ENCODE data around the gene SELENON. TPM values are rescaled to one million over a fixed set of nuclear protein-coding genes. Genes with fewer than 3 reads are reported as not detected.

The SELENON gene
- polyA plus RNA-seq, 1 of the 3 experiments (the other 2 are of a cell fraction) = 56.2 TPM

DNA sequence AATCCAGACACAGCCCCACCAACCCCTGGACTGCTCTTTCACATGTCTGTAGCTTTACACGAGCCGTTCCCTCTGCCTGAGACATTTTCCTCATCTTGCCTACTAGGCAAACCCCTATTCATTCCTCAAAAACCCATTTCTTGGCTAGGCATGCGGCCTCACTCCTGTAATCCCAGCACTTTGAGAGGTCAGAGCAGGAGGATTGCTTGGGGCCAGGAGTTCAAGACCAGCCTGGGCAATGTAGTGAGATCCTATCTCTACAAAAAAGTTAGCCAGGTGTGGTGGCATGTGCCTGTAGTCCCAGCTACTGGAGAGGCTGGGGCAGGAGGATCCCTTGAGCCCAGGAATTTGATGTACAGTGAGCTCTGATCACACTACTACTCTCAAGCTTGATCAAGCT, 64.4 kb downstream of the SELENON start:
- Histone ChIP-seq H3K9me2 (no peaks in the 10 kb centered on the region), H3F3A (replicated peaks; ENCODE audit: insufficient read depth) (no peaks in the 10 kb centered on the region), H2AFZ (ENCODE audit: low read depth) (no peak overlapping the region), H3K4me3 (ENCODE audit: low read depth in 2 of 2, low read length in 1 of 2) (no peak overlapping the region), H4K20me1 (ENCODE audit: insufficient read depth) (no peaks in the 10 kb centered on the region), H3K9ac (no peak overlapping the region), H3K4me1 (ENCODE audit: control insufficient read depth in 1 of 2, insufficient read depth in 2 of 2, low read depth in 1 of 2, low read length in 1 of 2) (no peaks in the 10 kb centered on the region), H3K79me2 (ENCODE audit: insufficient read depth) (no peaks in the 10 kb centered on the region), H3K4me2 (no peak overlapping the region), H3K27me3 (ENCODE audit: insufficient read depth) (no peaks in the 10 kb centered on the region), H3K9me3 (no peaks in the 10 kb centered on the region), H3K27ac (ENCODE audit: low read depth in 2 of 2, low read length in 1 of 2) (no peak overlapping the region), H3K36me3 (replicated peaks in 1 of 2; ENCODE audit: control insufficient read depth in 1 of 2, insufficient read depth in 2 of 2, low read length in 1 of 2) (peaks cover 0 to 4% of the 10 kb centered on the region in 2 experiments)
- POLR2A ChIA-PET = no interaction called here
- CTCF ChIA-PET = interaction anchor here (1.6 kb wide), 1 partner anchor 133 kb away, joined by 5 read pairs; the partner anchor contains the start of gene PAFAH2
- TF ChIP-seq GATA2 (CRISPR knock-in tag; IDR thresholded peaks at IDR 0.05) = no peak
- no peak for TF ChIP-seq TCF12 (IDR thresholded peaks at IDR 0.05)
- TF ChIP-seq NRF1 (IDR thresholded peaks at IDR 0.05; ENCODE audit: low read depth, low read length) = no peak
- DNase-seq = no peak
- WGBS (ENCODE audit: low lambda C conversion rate) = 94% methylated on average over 3 of the region's 3 CpGs

DNA sequence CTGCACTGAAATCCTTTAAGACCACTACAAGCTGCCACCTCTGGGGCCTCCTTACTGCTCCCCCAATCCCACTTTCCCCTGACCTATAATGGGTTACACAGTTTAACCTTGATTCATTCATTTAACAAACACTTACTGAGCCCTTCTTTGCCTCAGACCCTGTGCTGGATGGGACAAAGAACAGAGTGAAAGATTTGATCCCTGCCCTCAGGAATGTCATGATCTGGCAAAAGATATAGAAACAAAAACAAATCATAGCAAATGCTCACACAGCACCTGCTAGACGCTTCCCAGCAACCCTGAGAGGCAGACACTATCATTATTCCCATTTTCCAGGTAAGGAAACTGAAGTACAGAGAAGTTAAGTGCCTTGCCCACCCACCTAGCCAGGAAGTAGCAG, 66.3 kb downstream of the SELENON start:
- H3K9me3 ChIP-seq = no peaks in the 10 kb centered on the region
- TF ChIP-seq ELF1 (IDR thresholded peaks at IDR 0.05) = no peak
- no peak for TF ChIP-seq MEF2A (IDR thresholded peaks at IDR 0.05; ENCODE audit: borderline replicate concordance, low read depth)
- TF ChIP-seq, protein P1, sequence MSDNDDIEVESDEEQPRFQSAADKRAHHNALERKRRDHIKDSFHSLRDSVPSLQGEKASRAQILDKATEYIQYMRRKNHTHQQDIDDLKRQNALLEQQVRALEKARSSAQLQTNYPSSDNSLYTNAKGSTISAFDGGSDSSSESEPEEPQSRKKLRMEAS (IDR thresholded peaks at IDR 0.05; ENCODE audit: low read depth) = no peak
- TF ChIP-seq NFIC (IDR thresholded peaks at IDR 0.05; ENCODE audit: borderline replicate concordance) = no peak
- TF ChIP-seq NRF1 (IDR thresholded peaks at IDR 0.05; ENCODE audit: low read depth, low read length) = no peak
- TF ChIP-seq FOXJ3 (CRISPR knock-in tag; IDR thresholded peaks at IDR 0.05) = no peak
- TF ChIP-seq EZH2phosphoT487 (IDR thresholded peaks at IDR 0.05; ENCODE audit: borderline replicate concordance, low read depth) = no peak
- no peak for TF ChIP-seq RFX5 (IDR thresholded peaks at IDR 0.05; ENCODE audit: low read length)
- no peak for TF ChIP-seq RXRA (IDR thresholded peaks at IDR 0.05; ENCODE audit: borderline replicate concordance, low read depth)
- TF ChIP-seq YY1 (IDR thresholded peaks at IDR 0.05; ENCODE audit: low read depth) = no peak
- no peak for TF ChIP-seq FOSL2 (IDR thresholded peaks at IDR 0.05; ENCODE audit: borderline replicate concordance, low read depth)
- TF ChIP-seq POLR2AphosphoS5 (IDR thresholded peaks at IDR 0.05; ENCODE audit: low read depth, low read length) = no peak
- TF ChIP-seq, protein P2, sequence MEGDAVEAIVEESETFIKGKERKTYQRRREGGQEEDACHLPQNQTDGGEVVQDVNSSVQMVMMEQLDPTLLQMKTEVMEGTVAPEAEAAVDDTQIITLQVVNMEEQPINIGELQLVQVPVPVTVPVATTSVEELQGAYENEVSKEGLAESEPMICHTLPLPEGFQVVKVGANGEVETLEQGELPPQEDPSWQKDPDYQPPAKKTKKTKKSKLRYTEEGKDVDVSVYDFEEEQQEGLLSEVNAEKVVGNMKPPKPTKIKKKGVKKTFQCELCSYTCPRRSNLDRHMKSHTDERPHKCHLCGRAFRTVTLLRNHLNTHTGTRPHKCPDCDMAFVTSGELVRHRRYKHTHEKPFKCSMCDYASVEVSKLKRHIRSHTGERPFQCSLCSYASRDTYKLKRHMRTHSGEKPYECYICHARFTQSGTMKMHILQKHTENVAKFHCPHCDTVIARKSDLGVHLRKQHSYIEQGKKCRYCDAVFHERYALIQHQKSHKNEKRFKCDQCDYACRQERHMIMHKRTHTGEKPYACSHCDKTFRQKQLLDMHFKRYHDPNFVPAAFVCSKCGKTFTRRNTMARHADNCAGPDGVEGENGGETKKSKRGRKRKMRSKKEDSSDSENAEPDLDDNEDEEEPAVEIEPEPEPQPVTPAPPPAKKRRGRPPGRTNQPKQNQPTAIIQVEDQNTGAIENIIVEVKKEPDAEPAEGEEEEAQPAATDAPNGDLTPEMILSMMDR (IDR thresholded peaks at IDR 0.05) = no peak
- TF ChIP-seq EP300 (IDR thresholded peaks at IDR 0.05; ENCODE audit: borderline replicate concordance in 1 of 2, low read depth in 1 of 2, low read length in 1 of 2) = no peak
- TF ChIP-seq GABPA (IDR thresholded peaks at IDR 0.05; ENCODE audit: low read depth) = no peak
- no peak for TF ChIP-seq SMC3 (IDR thresholded peaks at IDR 0.05; ENCODE audit: low read depth, low read length)
- no peak for TF ChIP-seq GATA2 (CRISPR knock-in tag; IDR thresholded peaks at IDR 0.05)
- TF ChIP-seq TEAD4 (IDR thresholded peaks at IDR 0.05; ENCODE audit: borderline replicate concordance, insufficient read depth) = no peak
- no peak for TF ChIP-seq SIN3A (IDR thresholded peaks at IDR 0.05; ENCODE audit: borderline replicate concordance, low read depth, low read length)
- no peak for TF ChIP-seq JUND (IDR thresholded peaks at IDR 0.05)
- CTCF ChIA-PET = no interaction called here

More for the DNA sequence above, 66.3 kb downstream of the SELENON start:
- H3K79me2 ChIP-seq (ENCODE audit: insufficient read depth) = no peaks in the 10 kb centered on the region
- POLR2A ChIA-PET = no interaction called here
- H3K4me3 ChIP-seq (ENCODE audit: low read depth in 2 of 2, low read length in 1 of 2) = no peak overlapping the region
- no peak for DNase-seq
- no peaks in the 10 kb centered on the region for H3K4me1 ChIP-seq (ENCODE audit: control insufficient read depth in 1 of 2, insufficient read depth in 2 of 2, low read depth in 1 of 2, low read length in 1 of 2)
- no peak overlapping the region for H3K9ac ChIP-seq
- H2AFZ ChIP-seq (ENCODE audit: low read depth) = no peak overlapping the region
- H3K27me3 ChIP-seq (ENCODE audit: insufficient read depth) = no peaks in the 10 kb centered on the region
- no peaks in the 10 kb centered on the region for H4K20me1 ChIP-seq (ENCODE audit: insufficient read depth)
- 82% methylated on average over 1 of the region's 1 CpG for WGBS (ENCODE audit: low lambda C conversion rate)
- H3K36me3 ChIP-seq (replicated peaks in 1 of 2; ENCODE audit: control insufficient read depth in 1 of 2, insufficient read depth in 2 of 2, low read length in 1 of 2) = peaks cover 0 to 4% of the 10 kb centered on the region in 2 experiments
- H3K9me2 ChIP-seq = no peaks in the 10 kb centered on the region
- H3K4me2 ChIP-seq = no peak overlapping the region
- no peak overlapping the region for H3K27ac ChIP-seq (ENCODE audit: low read depth in 2 of 2, low read length in 1 of 2)
- H3F3A ChIP-seq (replicated peaks; ENCODE audit: insufficient read depth) = no peaks in the 10 kb centered on the region

Data from SK-N-SH (cell line).